ENCODE measurements around the gene KRTAP17-1.

The KRTAP17-1 gene

GRCh38 chr17:41308918-41309359 lies 6.6 kb downstream of the KRTAP17-1 start, which contains the start of gene KRTAP16-1:
Gene KRTAP16-1, minus strand, starts transcription at chr17:41309309. Its CDS starts 56 bp downstream, at chr17:41309253.
- DNase-seq (ENCODE audit: low read depth) = no peak
- H3K4me3 ChIP-seq (ENCODE audit: low read length) = no peak within 1 kb of the TSS
- no peak for TF ChIP-seq CTCF (conservative IDR thresholded peaks at IDR 0.05; ENCODE audit: low read depth, low read length)

GRCh38 chr17:41308251-41308917 lies 7.1 kb downstream of the KRTAP17-1 start:
- no peak for TF ChIP-seq CTCF (conservative IDR thresholded peaks at IDR 0.05; ENCODE audit: low read depth, low read length)
- DNase-seq (ENCODE audit: low read depth) = no peak
- no peak overlapping the region for H3K4me3 ChIP-seq (ENCODE audit: low read length)

GRCh38 chr17:41307647-41308046 lies 7.9 kb downstream of the KRTAP17-1 start:
- TF ChIP-seq CTCF (conservative IDR thresholded peaks at IDR 0.05; ENCODE audit: low read depth, low read length) = no peak
- DNase-seq (ENCODE audit: low read depth) = no peak
- no peak overlapping the region for H3K4me3 ChIP-seq (ENCODE audit: low read length)

GRCh38 chr17:41304091-41304490 lies 11.4 kb downstream of the KRTAP17-1 start:
- no peak for DNase-seq (ENCODE audit: low read depth)
- no peak overlapping the region for H3K4me3 ChIP-seq (ENCODE audit: low read length)
- TF ChIP-seq CTCF (conservative IDR thresholded peaks at IDR 0.05; ENCODE audit: low read depth, low read length) = no peak

- DNase-seq (ENCODE audit: low read depth) = no peak
- no peak for TF ChIP-seq CTCF (conservative IDR thresholded peaks at IDR 0.05; ENCODE audit: low read depth, low read length)
- no peak overlapping the region for H3K4me3 ChIP-seq (ENCODE audit: low read length)
Observed at GRCh38 chr17:41302981-41303380, 12.5 kb downstream of the KRTAP17-1 start.

GRCh38 chr17:41301916-41302901 lies 13.3 kb downstream of the KRTAP17-1 start, which contains the start of gene KRTAP29-1:
Gene KRTAP29-1, minus strand, starts transcription at chr17:41302851. Its CDS starts 0 bp downstream, at chr17:41302851.
- TF ChIP-seq CTCF (conservative IDR thresholded peaks at IDR 0.05; ENCODE audit: low read depth, low read length) = no peak
- no peak for DNase-seq (ENCODE audit: low read depth)
- no peak within 1 kb of the TSS for H3K4me3 ChIP-seq (ENCODE audit: low read length)
